HFF-Myc (cell line): Measurements from ENCODE around the gene FBXL3.

Experiments
- DNase-seq: peaks from one replicate; pipeline ENCODE4 v3.0.0-alpha.2; 2011; ENCODE audit warnings: low read depth; ENCODE audit errors: extremely low read depth
- H3K4me3 ChIP-seq: replicated peaks from 2 replicates; pipeline ENCODE4 v1.5.1; 2011; ENCODE audit warnings: low read depth, mild to moderate bottlenecking, control low read depth, low read length
- TF ChIP-seq, protein P1 (sequence below): IDR thresholded peaks from 2 replicates; pipeline ENCODE4 v1.5.1; 2012; ENCODE audit warnings: mild to moderate bottlenecking, low read depth, low read length, control low read depth; ENCODE audit errors: missing control alignments

FBXL3 gene

DNA sequence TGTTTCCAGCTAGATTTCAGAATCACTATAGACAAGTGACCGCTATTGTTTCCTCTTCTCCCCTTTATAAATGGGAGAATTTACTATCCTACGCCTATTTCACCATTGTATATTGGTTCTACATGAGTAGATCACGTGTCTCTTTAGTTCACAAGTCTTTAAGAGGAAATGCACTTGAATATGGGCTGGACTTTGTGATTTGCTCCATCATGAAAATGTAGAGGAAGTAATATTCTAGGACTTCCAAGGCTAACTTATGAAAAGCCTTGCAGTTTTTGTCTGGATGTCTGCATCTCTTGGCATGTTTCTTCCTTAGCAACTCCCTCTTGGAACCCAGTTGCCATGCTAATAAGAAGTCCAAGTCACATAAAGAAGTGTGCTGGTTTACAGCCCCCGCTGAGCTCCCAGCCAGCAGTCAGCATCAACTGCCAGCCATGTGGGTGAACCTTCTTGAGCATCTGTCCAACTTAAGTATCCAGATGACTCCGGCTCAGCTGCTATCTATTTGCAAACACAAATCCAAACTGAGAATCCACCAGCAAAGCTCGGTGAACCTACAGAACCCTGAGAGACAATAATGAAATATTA, 4.8 kb upstream of the FBXL3 start:
- no peak overlapping the region for H3K4me3 ChIP-seq
- DNase-seq = no peak
- TF ChIP-seq, protein P1, sequence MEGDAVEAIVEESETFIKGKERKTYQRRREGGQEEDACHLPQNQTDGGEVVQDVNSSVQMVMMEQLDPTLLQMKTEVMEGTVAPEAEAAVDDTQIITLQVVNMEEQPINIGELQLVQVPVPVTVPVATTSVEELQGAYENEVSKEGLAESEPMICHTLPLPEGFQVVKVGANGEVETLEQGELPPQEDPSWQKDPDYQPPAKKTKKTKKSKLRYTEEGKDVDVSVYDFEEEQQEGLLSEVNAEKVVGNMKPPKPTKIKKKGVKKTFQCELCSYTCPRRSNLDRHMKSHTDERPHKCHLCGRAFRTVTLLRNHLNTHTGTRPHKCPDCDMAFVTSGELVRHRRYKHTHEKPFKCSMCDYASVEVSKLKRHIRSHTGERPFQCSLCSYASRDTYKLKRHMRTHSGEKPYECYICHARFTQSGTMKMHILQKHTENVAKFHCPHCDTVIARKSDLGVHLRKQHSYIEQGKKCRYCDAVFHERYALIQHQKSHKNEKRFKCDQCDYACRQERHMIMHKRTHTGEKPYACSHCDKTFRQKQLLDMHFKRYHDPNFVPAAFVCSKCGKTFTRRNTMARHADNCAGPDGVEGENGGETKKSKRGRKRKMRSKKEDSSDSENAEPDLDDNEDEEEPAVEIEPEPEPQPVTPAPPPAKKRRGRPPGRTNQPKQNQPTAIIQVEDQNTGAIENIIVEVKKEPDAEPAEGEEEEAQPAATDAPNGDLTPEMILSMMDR = no peak

DNA sequence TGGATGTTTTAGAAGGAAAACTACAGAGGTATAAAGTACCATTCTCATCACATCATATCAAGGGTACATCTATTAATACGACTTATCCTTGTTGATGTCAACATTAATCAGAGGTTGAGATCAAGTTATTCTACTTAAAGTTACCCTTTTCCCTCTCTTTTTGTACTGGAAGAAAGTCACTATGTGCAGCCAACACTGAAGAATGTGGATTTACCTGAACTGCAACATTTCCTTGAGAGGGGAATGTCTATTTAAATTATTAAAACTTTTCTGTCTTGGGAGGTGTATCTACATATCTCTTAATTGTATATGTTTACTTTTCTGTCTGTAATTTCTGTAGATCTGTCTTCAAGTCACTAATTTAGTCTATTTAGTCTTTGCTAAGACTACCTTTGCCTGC, 2.5 kb upstream of the FBXL3 start:
- H3K4me3 ChIP-seq = no peak overlapping the region
- no peak for DNase-seq
- TF ChIP-seq, protein P1 = no peak

DNA sequence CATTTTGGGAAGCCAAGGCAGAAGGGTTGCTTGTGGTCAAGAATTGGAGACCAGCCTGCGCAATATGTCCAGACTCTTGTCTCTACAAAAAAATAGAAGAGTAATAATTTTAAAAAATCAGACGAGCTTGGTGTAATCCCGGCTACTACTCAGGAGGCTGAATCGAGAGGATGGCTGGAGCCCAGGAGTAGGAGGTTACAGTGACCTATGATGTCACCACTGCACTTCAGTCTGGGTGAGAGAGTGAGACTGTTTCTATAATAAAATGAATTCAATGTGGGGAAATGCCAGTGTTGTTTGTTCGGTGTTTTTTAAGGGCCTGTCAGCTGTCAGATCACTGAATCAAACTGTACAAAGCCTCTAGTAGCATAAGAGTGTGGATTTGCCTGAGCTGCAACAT, 1.2 kb upstream of the FBXL3 start:
- no peak for DNase-seq

DNA sequence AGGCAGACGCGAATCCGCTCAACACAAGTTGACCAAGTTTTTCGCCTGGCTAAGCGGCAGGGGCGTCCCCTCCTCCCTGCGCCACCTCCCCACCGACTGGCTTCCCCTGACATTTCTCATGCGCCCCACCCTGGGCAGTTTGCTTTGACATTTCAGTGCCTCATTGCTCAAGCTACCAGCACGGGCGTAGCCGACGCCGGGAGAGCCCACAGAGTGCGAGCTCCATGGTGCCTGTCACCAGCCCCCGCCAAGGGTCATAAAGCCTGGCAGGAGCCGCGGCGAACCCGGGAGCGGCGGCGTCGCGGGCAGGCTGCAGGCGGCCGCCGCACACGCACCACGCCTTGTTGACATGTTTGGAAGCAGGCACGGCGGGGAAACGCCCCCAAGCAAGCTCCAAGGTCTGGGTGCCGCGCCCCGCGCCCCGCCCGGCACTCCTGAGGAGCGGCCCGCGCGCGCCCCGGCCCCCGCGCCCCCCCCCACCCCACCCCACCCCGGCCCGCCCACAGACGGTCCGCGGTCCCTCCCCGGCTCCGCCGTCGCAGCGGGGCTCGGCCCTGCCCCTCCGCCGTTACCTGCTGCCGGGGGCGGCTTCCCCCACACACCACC, 601 bp downstream of the FBXL3 start:
- H3K4me3 ChIP-seq = peak overlapping the region; percentile 81
- DNase-seq = no peak
- TF ChIP-seq, protein P1 = no peak

More for the DNA sequence above, 1.2 kb upstream of the FBXL3 start:
- peak overlapping the region; percentile 81 for H3K4me3 ChIP-seq
- TF ChIP-seq, protein P1 = no peak

DNA sequence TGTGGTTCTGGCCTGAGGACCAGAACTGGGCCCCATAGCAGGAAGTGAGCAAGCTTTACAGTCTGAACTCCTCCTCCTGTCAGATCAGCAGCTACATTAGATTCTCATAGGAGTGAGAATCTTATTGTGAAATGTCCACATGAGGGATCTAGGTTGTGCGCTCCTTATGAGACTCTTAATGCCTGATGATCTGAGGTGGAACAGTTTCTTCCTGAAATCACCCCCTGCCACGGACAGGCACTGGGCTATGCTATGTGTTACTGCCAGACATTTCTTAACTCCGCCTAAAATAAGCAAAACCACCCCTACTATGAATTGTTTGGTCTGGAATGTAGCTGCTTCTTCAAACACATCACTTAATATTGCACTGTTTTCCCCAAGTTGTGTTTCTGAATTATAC, 4.6 kb downstream of the FBXL3 start:
- no peak overlapping the region for H3K4me3 ChIP-seq
- no peak for DNase-seq
- TF ChIP-seq, protein P1 = no peak

DNA sequence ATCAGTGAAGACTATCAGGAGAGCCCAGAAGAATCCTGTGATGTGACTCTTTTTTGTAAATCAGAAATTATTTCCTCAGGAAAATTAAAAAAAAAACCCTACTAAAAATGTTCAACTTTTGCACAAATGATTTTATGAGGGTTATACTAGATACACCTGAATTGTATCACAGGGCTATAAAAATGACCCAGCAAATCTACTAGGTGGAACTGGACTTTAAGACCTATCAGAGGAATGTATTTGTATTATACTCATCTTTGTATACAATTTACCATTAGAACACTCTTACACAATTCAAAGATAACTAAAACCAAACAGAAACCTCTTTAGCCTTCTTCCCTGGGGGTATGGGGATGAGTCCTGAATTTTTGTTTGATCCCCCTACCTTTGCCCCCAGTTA, 7.2 kb downstream of the FBXL3 start:
- TF ChIP-seq, protein P1 = no peak
- DNase-seq = no peak

More for the DNA sequence above, 7.2 kb downstream of the FBXL3 start:
- no peak overlapping the region for H3K4me3 ChIP-seq
